Testis (tissue), 3 donors: ENCODE data around the gene NXPH2. TPM values are rescaled to one million over a fixed set of nuclear protein-coding genes. Genes with fewer than 3 reads are reported as not detected.

Experiments used
- DNase-seq: peaks from one replicate; pipeline ENCODE4 v3.0.0-alpha.2; 2019
- H3K27ac ChIP-seq, 2 donors: fragments of 200-600 bp; sonication (generic); one replicate each; pipeline ENCODE4 v1.5.1; 2019
- H3K27me3 ChIP-seq: fragments of 200-600 bp; sonication (generic); one replicate; pipeline ENCODE4 v1.5.1; 2019
- H3K36me3 ChIP-seq: fragments of 200-600 bp; sonication (generic); one replicate; pipeline ENCODE4 v1.5.1; 2017; ENCODE audit warnings: low read depth; ENCODE audit errors: missing control alignments
- H3K4me1 ChIP-seq: fragments of 200-600 bp; sonication (generic); one replicate; pipeline ENCODE4 v1.5.1; 2019
- H3K4me3 ChIP-seq, 2 donors: fragments of 200-600 bp; sonication (generic); one replicate each; pipeline ENCODE4 v1.5.1; 2017 to 2019
- H3K9me3 ChIP-seq: fragments of 200-600 bp; sonication (generic); one replicate; pipeline ENCODE4 v1.5.1; 2017
- POLR2A ChIP-seq: fragments of 450-650 bp; IDR thresholded peaks from one replicate; pipeline ENCODE4 v1.6.1; 2017; ENCODE audit warnings: antibody characterized with exemption, mild to moderate bottlenecking, moderate library complexity
- WGBS, 2 donors: methylation state at CpG; one replicate each; pipeline ENCODE4 v1.1.5; 2018; 5-methylcytosine and 5-hydroxymethylcytosine counted together
- intact Hi-C: fragments of 100-400 bp; cut with DNase I; formaldehyde crosslinking; loops from one replicate; pipeline ENCODE4 v1.15.1; 2023; ENCODE audit warnings: low total_unique reads
- polyA plus RNA-seq: library from polyadenylated mRNA; stranded (reverse); fragments of 350-450 nt; fragmentation: Illumina TruSeq; extraction: RNeasy Lipid Tissue Mini Kit (QIAGEN cat#74804); gene quantifications from one replicate; pipeline ENCODE4 v1.2.3, GENCODE V29; 2014; ENCODE audit warnings: low read depth, low replicate concordance; ENCODE audit not compliant: insufficient read depth
- total RNA-seq, 2 donors: library from RNA; depleted of rRNA; stranded (reverse); fragments of >200 nt; gene quantifications; one replicate each; pipeline ENCODE4 v1.2.3, GENCODE V29; 2016
- TF ChIP-seq, protein P1 (sequence below), 3 experiments: fragments of 450-650 bp in 2 of 3; fragments of 200-600 bp in 1 of 3; sonication (generic) in 1 of 3; IDR thresholded peaks; one replicate each; pipeline ENCODE4 v1.5.1; 2016 to 2019; ENCODE audit warnings: antibody characterized with exemption in 3 of 3, mild to moderate bottlenecking in 2 of 3, moderate library complexity in 1 of 3

Gene NXPH2
- total and polyA plus RNA-seq, 3 donors from 2014 or later, result 0.63 TPM; not detected in 2

DNA sequence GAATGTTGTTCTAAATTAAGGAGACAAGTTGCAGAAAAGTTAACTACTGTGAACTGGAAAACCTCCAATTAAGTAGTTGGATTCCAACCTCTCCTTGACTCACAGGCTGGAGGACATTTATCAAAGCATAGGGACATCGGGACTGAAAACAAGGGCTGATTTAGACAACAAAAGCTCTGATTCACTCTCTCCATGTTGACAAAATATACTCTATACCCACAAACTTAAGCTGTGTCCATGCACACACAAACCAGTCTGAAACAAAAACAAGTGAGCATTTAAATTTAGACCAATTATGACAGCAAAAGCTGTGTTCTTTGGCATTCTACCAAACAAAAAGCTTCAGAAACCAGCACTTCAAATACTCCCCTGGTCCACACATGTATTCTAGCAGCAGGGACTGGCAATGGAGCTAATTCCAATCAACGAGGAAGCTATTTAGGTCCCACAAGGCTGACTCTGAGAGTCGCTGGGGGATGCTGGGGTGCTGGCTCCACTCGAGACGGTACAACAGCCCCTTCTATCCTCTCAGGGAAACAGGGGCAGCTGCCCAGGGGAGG, 71.4 kb downstream of the NXPH2 start:
- TF ChIP-seq POLR2A, result no peak
- TF ChIP-seq, protein P1, sequence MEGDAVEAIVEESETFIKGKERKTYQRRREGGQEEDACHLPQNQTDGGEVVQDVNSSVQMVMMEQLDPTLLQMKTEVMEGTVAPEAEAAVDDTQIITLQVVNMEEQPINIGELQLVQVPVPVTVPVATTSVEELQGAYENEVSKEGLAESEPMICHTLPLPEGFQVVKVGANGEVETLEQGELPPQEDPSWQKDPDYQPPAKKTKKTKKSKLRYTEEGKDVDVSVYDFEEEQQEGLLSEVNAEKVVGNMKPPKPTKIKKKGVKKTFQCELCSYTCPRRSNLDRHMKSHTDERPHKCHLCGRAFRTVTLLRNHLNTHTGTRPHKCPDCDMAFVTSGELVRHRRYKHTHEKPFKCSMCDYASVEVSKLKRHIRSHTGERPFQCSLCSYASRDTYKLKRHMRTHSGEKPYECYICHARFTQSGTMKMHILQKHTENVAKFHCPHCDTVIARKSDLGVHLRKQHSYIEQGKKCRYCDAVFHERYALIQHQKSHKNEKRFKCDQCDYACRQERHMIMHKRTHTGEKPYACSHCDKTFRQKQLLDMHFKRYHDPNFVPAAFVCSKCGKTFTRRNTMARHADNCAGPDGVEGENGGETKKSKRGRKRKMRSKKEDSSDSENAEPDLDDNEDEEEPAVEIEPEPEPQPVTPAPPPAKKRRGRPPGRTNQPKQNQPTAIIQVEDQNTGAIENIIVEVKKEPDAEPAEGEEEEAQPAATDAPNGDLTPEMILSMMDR (IDR thresholded peaks at IDR 0.05), result no peak
- 31 to 53% methylated on average over 5 of the region's 5 CpGs for WGBS, 2 donors
- DNase-seq, result no peak

DNA sequence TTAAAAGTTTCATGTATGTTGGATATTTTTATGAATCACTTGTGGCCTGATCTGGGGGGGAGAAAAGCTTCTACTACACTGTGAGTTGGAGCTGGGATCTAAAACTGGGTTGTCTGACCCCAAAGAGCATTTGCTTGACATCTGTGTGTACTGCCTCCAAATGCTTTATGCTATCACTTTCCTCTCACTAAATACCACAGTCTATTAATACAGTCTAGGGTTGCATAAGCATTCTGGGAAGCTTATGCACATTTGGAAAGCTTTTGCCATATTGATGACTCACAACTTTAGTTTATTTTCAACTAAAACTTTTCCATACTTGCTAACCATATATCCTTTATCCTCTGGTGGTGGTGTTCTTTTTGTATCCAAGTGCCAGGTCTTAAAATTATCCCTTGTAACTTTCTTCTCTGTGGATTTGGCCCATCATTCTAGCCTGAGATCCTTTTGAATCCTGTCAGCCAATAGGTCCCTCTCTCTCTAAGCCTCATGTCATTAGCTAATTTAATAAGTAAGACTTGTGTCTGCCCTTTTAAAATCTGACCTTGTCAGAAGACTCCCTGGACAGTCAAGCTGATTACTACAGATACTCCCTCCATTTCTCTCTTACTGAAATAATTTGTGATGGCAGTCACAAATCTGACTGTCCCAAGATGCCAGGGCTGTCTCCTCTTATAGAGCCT, 72.7 kb downstream of the NXPH2 start:
- no peaks in the 10 kb centered on the region for H3K36me3 ChIP-seq
- H3K27me3 ChIP-seq, result no peaks in the 10 kb centered on the region
- DNase-seq, result no peak
- no peak overlapping the region for H3K4me3 ChIP-seq
- no peaks in the 10 kb centered on the region for H3K9me3 ChIP-seq
- TF ChIP-seq POLR2A, result no peak
- TF ChIP-seq, protein P1 (IDR thresholded peaks at IDR 0.05), result no peak
- no peaks in the 10 kb centered on the region for H3K4me1 ChIP-seq
- H3K27ac ChIP-seq, result no peak overlapping the region
- intact Hi-C loops, result no loop called here

More for the DNA sequence above, 71.4 kb downstream of the NXPH2 start:
- Histone ChIP-seq H3K27ac (no peak overlapping the region), H3K4me1 (no peaks in the 10 kb centered on the region), H3K36me3 (no peaks in the 10 kb centered on the region), H3K27me3 (no peaks in the 10 kb centered on the region), H3K4me3 (no peak overlapping the region), H3K9me3 (no peaks in the 10 kb centered on the region)
- intact Hi-C loops, result no loop called here

- 84 to 85% methylated on average over 2 of the region's 2 CpGs for WGBS, 2 donors
- DNase-seq, result no peak
- H3K27ac ChIP-seq, result no peak overlapping the region
- no peaks in the 10 kb centered on the region for H3K27me3 ChIP-seq
- H3K4me1 ChIP-seq, result no peaks in the 10 kb centered on the region
- H3K36me3 ChIP-seq, result no peaks in the 10 kb centered on the region
- intact Hi-C loops, result no loop called here
- TF ChIP-seq, protein P1 (IDR thresholded peaks at IDR 0.05), result no peak
- no peak for TF ChIP-seq POLR2A
- no peaks in the 10 kb centered on the region for H3K9me3 ChIP-seq
- no peak overlapping the region for H3K4me3 ChIP-seq
Observed at GRCh38 chr2:138703242-138703641, 76.9 kb downstream of the NXPH2 start.

GRCh38 chr2:138700716-138701115, 79.5 kb downstream of the NXPH2 start:
- TF ChIP-seq POLR2A, result no peak
- TF ChIP-seq, protein P1 (IDR thresholded peaks at IDR 0.05), result no peak
- Histone ChIP-seq H3K4me3 (no peak overlapping the region), H3K27ac (no peak overlapping the region), H3K27me3 (no peaks in the 10 kb centered on the region), H3K9me3 (no peaks in the 10 kb centered on the region), H3K36me3 (no peaks in the 10 kb centered on the region), H3K4me1 (no peaks in the 10 kb centered on the region)
- WGBS, 2 donors, result 63 to 66% methylated on average over 8 of the region's 8 CpGs
- no peak for DNase-seq
- intact Hi-C loops, result no loop called here

GRCh38 chr2:138699421-138699820, 80.8 kb downstream of the NXPH2 start:
- Histone ChIP-seq H3K27me3 (no peaks in the 10 kb centered on the region), H3K4me3 (no peak overlapping the region), H3K27ac (no peak overlapping the region), H3K9me3 (no peaks in the 10 kb centered on the region), H3K4me1 (no peaks in the 10 kb centered on the region), H3K36me3 (no peaks in the 10 kb centered on the region)
- 59 to 63% methylated on average over 8 of the region's 8 CpGs for WGBS, 2 donors
- TF ChIP-seq POLR2A, result no peak
- TF ChIP-seq, protein P1 (IDR thresholded peaks at IDR 0.05), result no peak
- intact Hi-C loops, result no loop called here
- DNase-seq, result no peak
